IPS-18c (cell line): ENCODE measurements around the gene SH3GLB2.
"Not testable (repeated sequence)": the region's sequence is repeated elsewhere in the genome, so short reads cannot be mapped to it uniquely, and the experiment has no call there.

Experiments
- H3K4me3 ChIP-seq: 2 replicates; pipeline ENCODE4 v1.7.0; 2013; ENCODE audit warnings: low read depth, mild to moderate bottlenecking, low read length, moderate library complexity; ENCODE audit not compliant: insufficient read depth
- H3K9me3 ChIP-seq: one replicate; pipeline ENCODE4 v1.6.1; 2013; ENCODE audit warnings: mild to moderate bottlenecking, low read length, moderate library complexity; ENCODE audit not compliant: control insufficient read depth, insufficient read depth

The SH3GLB2 gene

GRCh38 chr9:128979111-128979510, 49.0 kb downstream of the SH3GLB2 start:
- Histone ChIP-seq H3K4me3 (no peak overlapping the region), H3K9me3 (no peaks in the 10 kb centered on the region)

- Histone ChIP-seq H3K4me3 (no peak overlapping the region), H3K9me3 (no peaks in the 10 kb centered on the region)
These were observed 55.2 kb downstream of the SH3GLB2 start for GRCh38 chr9:128972956-128973355.

- Histone ChIP-seq H3K9me3 (no peaks in the 10 kb centered on the region), H3K4me3 (no peak overlapping the region)
These were observed 58.6 kb downstream of the SH3GLB2 start for GRCh38 chr9:128969491-128969890.

GRCh38 chr9:128961403-128961802, 66.7 kb downstream of the SH3GLB2 start:
- not testable (repeated sequence) for H3K4me3 ChIP-seq, H3K9me3 ChIP-seq
